ENCODE results near the gene NPW. TPM values are rescaled to one million over a fixed set of nuclear protein-coding genes. Genes with fewer than 3 reads are reported as not detected.

Gene NPW
- total RNA-seq, 1 donor from 2014 or later, result not detected

GRCh38 chr16:2035431-2036199 is 16.0 kb downstream of the NPW start:
- DNase-seq (ENCODE audit: low spot score), result no peak

- DNase-seq (ENCODE audit: low spot score), result no peak
Measured at GRCh38 chr16:2036200-2036966, 16.8 kb downstream of the NPW start.

- no peak for DNase-seq (ENCODE audit: low spot score)
Measured at GRCh38 chr16:2037115-2037514, 17.5 kb downstream of the NPW start.

- no peak for DNase-seq (ENCODE audit: low spot score)
Measured at GRCh38 chr16:2037647-2038381, 18.2 kb downstream of the NPW start.

- no peak for DNase-seq (ENCODE audit: low spot score)
Measured at GRCh38 chr16:2038382-2039231, 19.0 kb downstream of the NPW start.

- DNase-seq (ENCODE audit: low spot score), result peak; percentile 88
Measured at GRCh38 chr16:2039274-2040031, 19.9 kb downstream of the NPW start.

GRCh38 chr16:2040041-2040786 is 20.6 kb downstream of the NPW start:
- no peak for DNase-seq (ENCODE audit: low spot score)

- DNase-seq (ENCODE audit: low spot score), result no peak
Measured at GRCh38 chr16:2040787-2041522, 21.4 kb downstream of the NPW start.

- DNase-seq (ENCODE audit: low spot score), result no peak
Measured at GRCh38 chr16:2042171-2042985, 22.8 kb downstream of the NPW start.

GRCh38 chr16:2042986-2043666 is 23.5 kb downstream of the NPW start:
- no peak for DNase-seq (ENCODE audit: low spot score)

- no peak for DNase-seq (ENCODE audit: low spot score)
Measured at GRCh38 chr16:2043667-2044451, 24.3 kb downstream of the NPW start.

- DNase-seq (ENCODE audit: low spot score), result no peak
Measured at GRCh38 chr16:2044541-2044940, 25.0 kb downstream of the NPW start.

- no peak for DNase-seq (ENCODE audit: low spot score)
Measured at GRCh38 chr16:2045965-2046892, 26.6 kb downstream of the NPW start.

GRCh38 chr16:2046893-2047329 is 27.3 kb downstream of the NPW start:
- DNase-seq (ENCODE audit: low spot score), result no peak

GRCh38 chr16:2047330-2048115 is 27.9 kb downstream of the NPW start, which contains the start of the genes NTHL1 and TSC2:
Gene NTHL1 (minus strand): TSS chr16:2047834. CDS start chr16:2047823, 11 bp downstream.
Gene TSC2 (plus strand): TSS chr16:2047985. CDS start chr16:2048616, 631 bp downstream.
- peak; percentile 97 for DNase-seq (ENCODE audit: low spot score)

Data from ureter (tissue), 1 donor.